Measurements from ENCODE around the gene MED12L. TPM values are rescaled to one million over a fixed set of nuclear protein-coding genes. Genes with fewer than 3 reads are reported as not detected.

MED12L gene
- total RNA-seq, 1 experiment from 2014 or later: 14.9 TPM

DNA sequence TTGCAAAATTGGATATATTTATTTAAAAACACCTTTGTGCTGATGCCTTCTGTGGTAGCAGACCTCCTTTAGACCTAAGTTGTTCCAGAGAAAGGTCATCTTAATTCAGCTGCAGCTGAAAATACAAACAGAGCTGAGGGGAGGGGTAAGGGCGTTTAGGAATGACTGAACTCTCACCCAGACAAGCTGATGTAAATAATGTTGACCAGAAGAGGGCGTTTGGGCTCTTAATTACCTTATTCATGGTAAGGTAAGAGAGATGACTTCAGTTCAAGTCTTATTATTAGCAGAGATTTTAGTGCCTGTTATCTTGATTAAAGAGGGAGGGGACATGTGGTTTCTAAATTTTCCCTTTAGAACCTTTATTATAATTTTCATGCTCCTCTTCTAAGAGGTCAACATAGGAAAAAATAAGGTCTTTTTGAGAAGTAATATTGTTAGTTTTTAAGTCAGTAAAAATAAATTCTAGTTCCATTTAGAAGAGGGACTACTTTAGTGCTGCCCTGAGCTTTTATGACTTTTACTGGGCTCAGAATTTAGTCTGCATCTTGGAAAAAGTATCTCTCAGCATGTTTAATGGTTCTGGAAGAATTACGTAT, 71.3 kb downstream of the MED12L start:
- no peaks in the 10 kb centered on the region for H3K23me2 ChIP-seq (ENCODE audit: insufficient read length, low read depth, low read length, poor library complexity, severe bottlenecking)
- H2BK5ac ChIP-seq (ENCODE audit: insufficient read length, low read length): no peak overlapping the region
- no peak for DNase-seq
- H3K27me3 ChIP-seq (ENCODE audit: insufficient read depth, low read length): no peaks in the 10 kb centered on the region
- Mint-ChIP-seq H3K4me3 (no peak overlapping the region), H3K27me3 (ENCODE audit: low read depth) (no peaks in the 10 kb centered on the region), H3K27ac (no peak overlapping the region; a peak in 1 of 7 replicates), H3K4me1 (peaks cover 10% of the 10 kb centered on the region in 2 experiments), H3K9me3 (no peaks in the 10 kb centered on the region), H3K36me3 (ENCODE audit: insufficient read depth in 1 of 3, low read depth in 3 of 3) (peaks cover 2 to 12% (median 12%) of the 10 kb centered on the region in 3 experiments; a peak in 6 of 7 replicates)
- H4K5ac ChIP-seq (ENCODE audit: insufficient read length, low read depth, low read length): no peak overlapping the region
- no peaks in the 10 kb centered on the region for H3K79me2 ChIP-seq (ENCODE audit: insufficient read depth, low read length)
- no peak overlapping the region for H2BK120ac ChIP-seq (ENCODE audit: low read depth, low read length, poor library complexity, severe bottlenecking)
- H2BK15ac ChIP-seq (ENCODE audit: low read depth, low read length): no peak overlapping the region
- no peak overlapping the region for H3T11ph ChIP-seq (ENCODE audit: low read length)
- no peaks in the 10 kb centered on the region for H3K9me3 ChIP-seq (ENCODE audit: control insufficient read depth, low read depth, low read length)
- no peak overlapping the region for H3K4ac ChIP-seq (ENCODE audit: low read depth, low read length)
- no peak overlapping the region for H3K9ac ChIP-seq (ENCODE audit: extremely low read depth, insufficient read length, low read length)
- H2AK5ac ChIP-seq (ENCODE audit: insufficient read length, low read length): no peak overlapping the region
- H2BK20ac ChIP-seq (ENCODE audit: low read depth, low read length, poor library complexity, severe bottlenecking): no peak overlapping the region
- H4K20me1 ChIP-seq (ENCODE audit: control insufficient read depth, insufficient read depth, insufficient read length): no peaks in the 10 kb centered on the region
- H3K27ac ChIP-seq (ENCODE audit: insufficient read length, low read depth, low read length): no peak overlapping the region
- no peak overlapping the region for H2BK12ac ChIP-seq (ENCODE audit: insufficient read length, low read depth, low read length)
- H3K4me2 ChIP-seq (ENCODE audit: insufficient read depth, insufficient read length, low read length): no peak overlapping the region
- no peak overlapping the region for H4K8ac ChIP-seq (replicated peaks; ENCODE audit: insufficient read length, low read depth, low read length)
- H2AFZ ChIP-seq (ENCODE audit: low read length): no peak overlapping the region
- no peak overlapping the region for H3K14ac ChIP-seq (ENCODE audit: insufficient read depth, low read length)
- no peak overlapping the region for H3K56ac ChIP-seq (ENCODE audit: insufficient read length, low read depth, low read length)
- H3K79me1 ChIP-seq (ENCODE audit: insufficient read depth, low read depth, low read length, poor library complexity, severe bottlenecking): no peaks in the 10 kb centered on the region
- TF ChIP-seq, protein P1, sequence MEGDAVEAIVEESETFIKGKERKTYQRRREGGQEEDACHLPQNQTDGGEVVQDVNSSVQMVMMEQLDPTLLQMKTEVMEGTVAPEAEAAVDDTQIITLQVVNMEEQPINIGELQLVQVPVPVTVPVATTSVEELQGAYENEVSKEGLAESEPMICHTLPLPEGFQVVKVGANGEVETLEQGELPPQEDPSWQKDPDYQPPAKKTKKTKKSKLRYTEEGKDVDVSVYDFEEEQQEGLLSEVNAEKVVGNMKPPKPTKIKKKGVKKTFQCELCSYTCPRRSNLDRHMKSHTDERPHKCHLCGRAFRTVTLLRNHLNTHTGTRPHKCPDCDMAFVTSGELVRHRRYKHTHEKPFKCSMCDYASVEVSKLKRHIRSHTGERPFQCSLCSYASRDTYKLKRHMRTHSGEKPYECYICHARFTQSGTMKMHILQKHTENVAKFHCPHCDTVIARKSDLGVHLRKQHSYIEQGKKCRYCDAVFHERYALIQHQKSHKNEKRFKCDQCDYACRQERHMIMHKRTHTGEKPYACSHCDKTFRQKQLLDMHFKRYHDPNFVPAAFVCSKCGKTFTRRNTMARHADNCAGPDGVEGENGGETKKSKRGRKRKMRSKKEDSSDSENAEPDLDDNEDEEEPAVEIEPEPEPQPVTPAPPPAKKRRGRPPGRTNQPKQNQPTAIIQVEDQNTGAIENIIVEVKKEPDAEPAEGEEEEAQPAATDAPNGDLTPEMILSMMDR (conservative IDR thresholded peaks at IDR 0.05): peak; percentile 73
- WGBS (ENCODE audit: extremely low coverage, insufficient read length, low lambda C conversion rate): 100% methylated on average over 1 of the region's 3 CpGs
- H3K23ac ChIP-seq (ENCODE audit: insufficient read length, low read depth, low read length): no peak overlapping the region
- no peak overlapping the region for H3K18ac ChIP-seq (ENCODE audit: insufficient read length, low read depth, low read length)
- H3K4me1 ChIP-seq (ENCODE audit: insufficient read depth, low read length): no peaks in the 10 kb centered on the region
- H4K91ac ChIP-seq (ENCODE audit: insufficient read length, low read depth, low read length): no peak overlapping the region

All from H9 (cell line).